CD8-positive, alpha-beta memory T cell (primary cell): Measurements from ENCODE around the gene FER. TPM values are rescaled to one million over a fixed set of nuclear protein-coding genes. Genes with fewer than 3 reads are reported as not detected.

Experiments
- CTCF ChIA-PET: fragments of 350-600 bp; sonication (Branson Sonifier 250); formaldehyde crosslinking; loops from one replicate; lab custom pipeline; 2021; ENCODE audit warnings: antibody characterized with exemption; lab: Charles Lee
- POLR2A ChIA-PET: fragments of 350-600 bp; sonication (Branson Sonifier 250); formaldehyde crosslinking; loops from one replicate; lab custom pipeline; 2021; ENCODE audit warnings: antibody characterized with exemption; lab: Charles Lee
- DNase-seq, 5 donors: peaks; one replicate each; pipeline versions ENCODE4 v3.0.0 to v3.0.0-alpha.2; 2020 to 2022; ENCODE audit warnings: mixed read lengths in 1 of 5
- H3K27ac ChIP-seq: one replicate; pipeline ENCODE4 v1.7.0; 2013; ENCODE audit warnings: low read depth, mild to moderate bottlenecking, low read length, moderate library complexity
- H3K27me3 ChIP-seq: 2 replicates; pipeline ENCODE4 v1.7.0; 2013; ENCODE audit warnings: low read length, mild to moderate bottlenecking; ENCODE audit not compliant: insufficient read depth, poor library complexity, severe bottlenecking
- H3K36me3 ChIP-seq: 2 replicates; pipeline ENCODE4 v1.7.0; 2013; ENCODE audit warnings: mild to moderate bottlenecking, low read length, moderate library complexity; ENCODE audit not compliant: insufficient read depth
- H3K4me1 ChIP-seq: 2 replicates; pipeline ENCODE4 v1.7.0; 2013; ENCODE audit warnings: mild to moderate bottlenecking, low read length, moderate library complexity; ENCODE audit not compliant: insufficient read depth
- H3K4me3 ChIP-seq: 2 replicates; pipeline ENCODE4 v1.7.0; 2013; ENCODE audit warnings: mild to moderate bottlenecking, low read length
- H3K9me3 ChIP-seq: 2 replicates; pipeline ENCODE4 v1.7.0; 2013; ENCODE audit warnings: mild to moderate bottlenecking, low read length
- H3K27ac Mint-ChIP-seq, 8 donors: one replicate each; pipeline ENCODE4 v1.8.0; 2020 to 2021; ENCODE audit warnings: mixed read lengths in 8 of 8, mild to moderate bottlenecking in 6 of 8, inconsistent platforms in 3 of 8, moderate library complexity in 3 of 8
- H3K27me3 Mint-ChIP-seq, 2 donors: one replicate each; pipeline ENCODE4 v1.8.0; 2020 to 2021; ENCODE audit warnings: mixed read lengths in 2 of 2, mild to moderate bottlenecking in 1 of 2, moderate library complexity in 1 of 2
- H3K36me3 Mint-ChIP-seq, 3 donors: one replicate each; pipeline ENCODE4 v1.8.0; 2020 to 2021; ENCODE audit warnings: mixed read lengths in 3 of 3, inconsistent platforms in 1 of 3, mild to moderate bottlenecking in 1 of 3
- H3K4me1 Mint-ChIP-seq, 3 donors: one replicate each; pipeline ENCODE4 v1.8.0; 2020 to 2021; ENCODE audit warnings: mixed read lengths in 3 of 3, inconsistent platforms in 1 of 3, mild to moderate bottlenecking in 1 of 3
- H3K4me3 Mint-ChIP-seq, 7 donors: one replicate each; pipeline ENCODE4 v1.8.0; 2020 to 2021; ENCODE audit warnings: mixed read lengths in 7 of 7, mild to moderate bottlenecking in 6 of 7, moderate library complexity in 4 of 7, inconsistent platforms in 2 of 7
- H3K9me3 Mint-ChIP-seq, 5 donors: one replicate each; pipeline ENCODE4 v1.8.0; 2020 to 2022; ENCODE audit warnings: mixed read lengths in 5 of 5, mild to moderate bottlenecking in 3 of 5, moderate library complexity in 2 of 5, inconsistent platforms in 1 of 5
- polyA plus RNA-seq: library from polyadenylated mRNA; unstranded; fragments of 300-500 nt; fragmentation: Illumina TruSeq; gene quantifications from one replicate; pipeline ENCODE4 v1.2.3, GENCODE V29; 2021
- total RNA-seq, 2 experiments: library from RNA; stranded (reverse); gene quantifications; one replicate each; pipeline ENCODE4 v1.2.3, GENCODE V29; 2021

Gene FER
- total and polyA plus RNA-seq, 3 experiments from 2014 or later: 10.1 to 11.3 (median 10.6) TPM

GRCh38 chr5:108947164-108947563 is 199.5 kb downstream of the FER start:
- no peaks in the 10 kb centered on the region for H3K9me3 Mint-ChIP-seq
- peak overlapping the region in 1 of 8 donors; percentile 54 for H3K27ac Mint-ChIP-seq
- Histone ChIP-seq H3K9me3 (no peaks in the 10 kb centered on the region), H3K36me3 (no peaks in the 10 kb centered on the region), H3K27me3 (no peaks in the 10 kb centered on the region), H3K4me3 (no peak overlapping the region), H3K4me1 (no peaks in the 10 kb centered on the region), H3K27ac (no peak overlapping the region)
- H3K4me1 Mint-ChIP-seq: no peaks in the 10 kb centered on the region
- H3K4me3 Mint-ChIP-seq: no peak overlapping the region
- POLR2A ChIA-PET: no interaction called here
- H3K27me3 Mint-ChIP-seq: no peaks in the 10 kb centered on the region
- CTCF ChIA-PET: no interaction called here
- H3K36me3 Mint-ChIP-seq: peaks cover 0 to 11% (median 1%) of the 10 kb centered on the region in 3 donors
- DNase-seq: no peak

DNA sequence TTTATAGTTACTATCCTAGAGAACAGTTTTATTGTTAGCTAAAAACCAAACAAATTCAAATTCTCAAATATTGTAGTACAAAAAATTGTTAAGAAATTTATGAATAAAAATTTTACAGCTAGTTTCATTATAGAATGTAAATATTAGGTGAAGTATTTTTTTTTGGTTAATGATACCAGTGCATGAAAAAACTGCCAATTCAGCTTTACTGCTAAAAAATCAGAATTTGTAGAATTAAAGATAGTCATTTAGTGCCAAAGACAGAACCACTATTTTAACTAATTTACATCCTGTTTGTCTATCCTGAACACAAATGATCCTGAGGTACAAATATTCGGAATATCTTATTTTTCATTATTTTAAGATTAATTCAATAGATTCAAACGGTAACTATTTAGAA is 202.6 kb downstream of the FER start:
- no peaks in the 10 kb centered on the region for H3K9me3 Mint-ChIP-seq
- no peak overlapping the region for H3K27ac Mint-ChIP-seq
- H3K27me3 Mint-ChIP-seq: no peaks in the 10 kb centered on the region
- Histone ChIP-seq H3K36me3 (no peaks in the 10 kb centered on the region), H3K27ac (no peak overlapping the region), H3K4me3 (no peak overlapping the region), H3K27me3 (no peaks in the 10 kb centered on the region), H3K4me1 (no peaks in the 10 kb centered on the region), H3K9me3 (no peaks in the 10 kb centered on the region)
- no peak for DNase-seq
- no peak overlapping the region for H3K4me3 Mint-ChIP-seq
- ChIA-PET CTCF (no interaction called here), POLR2A (no interaction called here)
- H3K36me3 Mint-ChIP-seq: peaks cover 0 to 11% (median 1%) of the 10 kb centered on the region in 3 donors
- no peaks in the 10 kb centered on the region for H3K4me1 Mint-ChIP-seq

DNA sequence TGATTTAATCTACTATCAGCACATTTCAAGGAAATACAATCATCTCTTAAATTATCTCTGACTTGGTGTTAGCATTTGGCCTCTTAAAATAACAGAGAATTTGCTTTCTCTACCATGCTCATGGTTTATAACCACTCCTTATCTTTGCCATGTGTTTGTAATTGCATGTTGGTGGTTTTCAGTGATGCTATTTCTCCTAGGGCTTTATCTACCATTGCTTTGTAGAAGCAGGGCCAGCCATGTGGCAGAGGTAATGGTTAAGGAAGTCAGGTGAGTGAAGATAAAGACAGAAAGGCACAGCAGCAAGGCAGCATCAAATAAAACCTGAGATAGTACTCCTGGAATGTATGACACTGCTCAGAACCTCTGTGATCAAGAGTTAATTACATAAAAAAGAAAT is 206.2 kb downstream of the FER start:
- Mint-ChIP-seq H3K36me3 (peaks cover 0 to 4% (median 0%) of the 10 kb centered on the region in 3 donors), H3K4me1 (no peaks in the 10 kb centered on the region), H3K4me3 (no peak overlapping the region), H3K9me3 (no peaks in the 10 kb centered on the region), H3K27ac (no peak overlapping the region), H3K27me3 (no peaks in the 10 kb centered on the region)
- ChIA-PET POLR2A (no interaction called here), CTCF (no interaction called here)
- Histone ChIP-seq H3K4me3 (no peak overlapping the region), H3K36me3 (no peaks in the 10 kb centered on the region), H3K27ac (no peak overlapping the region), H3K27me3 (no peaks in the 10 kb centered on the region), H3K9me3 (no peaks in the 10 kb centered on the region), H3K4me1 (no peaks in the 10 kb centered on the region)
- no peak for DNase-seq

DNA sequence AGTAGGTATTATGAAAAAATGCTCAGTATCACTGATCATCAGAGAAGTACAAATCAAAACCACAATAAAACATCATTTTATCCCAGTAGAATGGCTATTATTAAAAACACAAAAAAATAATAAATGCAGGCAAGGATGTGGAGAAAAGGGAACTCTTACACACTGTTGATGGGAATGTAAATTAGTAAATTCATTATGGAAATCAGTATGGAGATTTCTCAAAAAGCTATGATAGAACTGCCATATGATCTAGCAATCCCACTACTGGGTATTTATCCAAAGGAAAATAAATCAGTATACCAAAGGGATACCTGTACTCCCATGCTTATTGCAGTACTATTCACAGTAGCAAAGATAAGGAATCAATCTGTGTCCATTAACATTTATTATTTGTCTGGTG is 209.6 kb downstream of the FER start:
- H3K4me3 ChIP-seq: no peak overlapping the region
- no peak for DNase-seq
- no peaks in the 10 kb centered on the region for H3K9me3 ChIP-seq
- ChIA-PET CTCF (no interaction called here), POLR2A (no interaction called here)
- peaks cover 0 to 2% (median 2%) of the 10 kb centered on the region in 3 donors for H3K36me3 Mint-ChIP-seq
- H3K4me1 Mint-ChIP-seq: no peaks in the 10 kb centered on the region
- H3K36me3 ChIP-seq: no peaks in the 10 kb centered on the region
- no peaks in the 10 kb centered on the region for H3K27me3 Mint-ChIP-seq
- no peak overlapping the region for H3K27ac Mint-ChIP-seq
- H3K4me3 Mint-ChIP-seq: no peak overlapping the region
- H3K9me3 Mint-ChIP-seq: no peaks in the 10 kb centered on the region
- no peaks in the 10 kb centered on the region for H3K27me3 ChIP-seq
- no peaks in the 10 kb centered on the region for H3K4me1 ChIP-seq
- no peak overlapping the region for H3K27ac ChIP-seq

- H3K27ac ChIP-seq: no peak overlapping the region
- ChIA-PET CTCF (no interaction called here), POLR2A (no interaction called here)
- H3K9me3 Mint-ChIP-seq: no peaks in the 10 kb centered on the region
- H3K4me1 ChIP-seq: no peaks in the 10 kb centered on the region
- no peaks in the 10 kb centered on the region for H3K4me1 Mint-ChIP-seq
- no peak overlapping the region for H3K4me3 ChIP-seq
- no peak for DNase-seq
- no peak overlapping the region for H3K27ac Mint-ChIP-seq
- no peaks in the 10 kb centered on the region for H3K27me3 ChIP-seq
- H3K36me3 Mint-ChIP-seq: peaks cover 4 to 17% (median 8%) of the 10 kb centered on the region in 3 donors
- no peaks in the 10 kb centered on the region for H3K9me3 ChIP-seq
- H3K27me3 Mint-ChIP-seq: no peaks in the 10 kb centered on the region
- no peak overlapping the region for H3K4me3 Mint-ChIP-seq
- no peaks in the 10 kb centered on the region for H3K36me3 ChIP-seq
Observed at GRCh38 chr5:108966910-108967309, 219.2 kb downstream of the FER start.

DNA sequence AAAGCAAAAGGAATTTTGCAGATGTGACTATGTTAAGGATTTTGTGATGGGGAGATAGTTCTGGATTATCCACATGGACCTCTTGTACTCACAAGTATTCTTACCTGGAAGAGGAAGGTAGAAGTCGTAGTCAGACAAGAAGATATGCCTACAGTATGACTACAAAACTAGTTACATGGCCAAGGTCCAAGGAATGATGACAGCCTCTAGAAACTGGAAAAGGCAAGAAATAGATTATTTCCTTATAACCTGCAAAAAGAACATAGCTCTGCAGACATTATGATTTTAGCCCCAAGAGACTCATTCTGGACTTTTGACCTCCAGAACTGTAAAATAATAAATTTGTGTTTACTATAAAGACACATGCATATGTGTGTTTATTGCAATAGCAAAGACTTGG is 226.9 kb downstream of the FER start:
- Mint-ChIP-seq H3K27ac (no peak overlapping the region), H3K36me3 (peaks cover 0 to 4% (median 3%) of the 10 kb centered on the region in 3 donors), H3K4me3 (no peak overlapping the region), H3K4me1 (no peaks in the 10 kb centered on the region), H3K27me3 (peaks cover 0 to 1% of the 10 kb centered on the region in 2 donors), H3K9me3 (no peaks in the 10 kb centered on the region)
- H3K36me3 ChIP-seq: no peaks in the 10 kb centered on the region
- no peaks in the 10 kb centered on the region for H3K9me3 ChIP-seq
- H3K4me3 ChIP-seq: no peak overlapping the region
- ChIA-PET POLR2A (no interaction called here), CTCF (no interaction called here)
- H3K27ac ChIP-seq: no peak overlapping the region
- H3K4me1 ChIP-seq: no peaks in the 10 kb centered on the region
- DNase-seq: no peak
- H3K27me3 ChIP-seq: no peaks in the 10 kb centered on the region

GRCh38 chr5:108975697-108976096 is 228.0 kb downstream of the FER start:
- Histone ChIP-seq H3K36me3 (no peaks in the 10 kb centered on the region), H3K4me3 (no peak overlapping the region), H3K9me3 (no peaks in the 10 kb centered on the region), H3K4me1 (no peaks in the 10 kb centered on the region), H3K27me3 (no peaks in the 10 kb centered on the region), H3K27ac (no peak overlapping the region)
- no peaks in the 10 kb centered on the region for H3K9me3 Mint-ChIP-seq
- ChIA-PET CTCF (no interaction called here), POLR2A (no interaction called here)
- H3K27me3 Mint-ChIP-seq: peaks cover 0 to 1% of the 10 kb centered on the region in 2 donors
- no peaks in the 10 kb centered on the region for H3K4me1 Mint-ChIP-seq
- DNase-seq: no peak
- H3K36me3 Mint-ChIP-seq: peaks cover 0 to 6% (median 4%) of the 10 kb centered on the region in 3 donors
- H3K27ac Mint-ChIP-seq: no peak overlapping the region
- no peak overlapping the region for H3K4me3 Mint-ChIP-seq

DNA sequence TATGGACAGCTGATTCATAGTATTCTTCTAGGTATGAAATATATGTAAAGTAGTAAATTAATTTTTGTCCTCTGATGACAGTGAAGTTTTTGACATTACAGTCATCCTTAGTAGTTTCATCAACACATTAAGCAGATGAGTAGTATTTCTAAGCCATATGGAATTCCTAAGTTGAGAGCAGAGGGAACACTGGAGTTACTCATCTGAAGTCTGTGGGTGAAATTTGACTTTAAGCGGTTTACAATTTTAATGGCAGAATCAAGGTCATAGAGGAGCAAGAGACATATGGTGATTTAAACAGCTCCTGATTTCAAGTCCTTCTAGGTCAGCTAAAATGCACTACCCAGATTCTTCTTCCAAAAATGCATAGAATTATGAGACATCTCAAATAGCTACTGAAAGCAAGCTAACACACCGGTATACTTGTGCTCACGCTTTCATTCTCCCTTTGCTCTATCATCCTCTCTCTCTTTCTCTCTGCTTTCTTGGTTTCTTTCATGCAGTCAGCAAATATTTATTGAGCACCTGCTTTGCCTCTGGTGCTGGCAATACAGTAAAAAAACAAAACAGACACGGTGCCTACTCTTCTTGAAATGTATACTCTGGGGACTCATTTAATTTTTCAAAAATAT is 235.9 kb downstream of the FER start:
- CTCF ChIA-PET: no interaction called here

More for the DNA sequence above, 235.9 kb downstream of the FER start:
- H3K9me3 ChIP-seq: no peaks in the 10 kb centered on the region
- POLR2A ChIA-PET: no interaction called here
- no peaks in the 10 kb centered on the region for H3K27me3 ChIP-seq
- H3K36me3 ChIP-seq: no peaks in the 10 kb centered on the region
- no peak overlapping the region for H3K4me3 Mint-ChIP-seq
- H3K36me3 Mint-ChIP-seq: peaks cover 8 to 27% (median 12%) of the 10 kb centered on the region in 3 donors
- H3K4me1 ChIP-seq: no peaks in the 10 kb centered on the region
- DNase-seq: no peak
- peaks cover 0 to 1% (median 0%) of the 10 kb centered on the region in 5 donors for H3K9me3 Mint-ChIP-seq
- no peaks in the 10 kb centered on the region for H3K4me1 Mint-ChIP-seq
- H3K4me3 ChIP-seq: no peak overlapping the region
- no peak overlapping the region for H3K27ac Mint-ChIP-seq
- H3K27me3 Mint-ChIP-seq: no peaks in the 10 kb centered on the region
- no peak overlapping the region for H3K27ac ChIP-seq
